Activated naive CD8-positive, alpha-beta T cell treated with anti-CD3 and anti-CD28 coated beads, Interleukin-2, amount 50 U/mL, for 16 hours (primary cell): Measurements from ENCODE around the gene ZNRF2.

Experiments used
- DNase-seq: peaks from one replicate; pipeline ENCODE4 v3.0.0-alpha.2; 2020; ENCODE audit warnings: low read depth, low spot score

ZNRF2 gene

GRCh38 chr7:30406664-30407425, 122.4 kb downstream of the ZNRF2 start:
- no peak for DNase-seq

GRCh38 chr7:30411173-30411572, 126.8 kb downstream of the ZNRF2 start:
- DNase-seq, result no peak

GRCh38 chr7:30411897-30412296, 127.5 kb downstream of the ZNRF2 start:
- no peak for DNase-seq

- DNase-seq, result no peak
Observed at GRCh38 chr7:30412782-30413504, 128.5 kb downstream of the ZNRF2 start.

- DNase-seq, result no peak
Observed at GRCh38 chr7:30413864-30414263, 129.5 kb downstream of the ZNRF2 start.
